RWPE1 (cell line): ENCODE measurements around the gene SLC29A2.

Experiments
- CTCF ChIA-PET: fragments of 350-600 bp; sonication (Branson Sonifier 250); formaldehyde crosslinking; extraction: SDS; loops from one replicate; lab custom pipeline; 2021; lab: Yijun Ruan, JAX
- POLR2A ChIA-PET: fragments of 400-600 bp; formaldehyde crosslinking; extraction: SDS; loops from one replicate; lab custom pipeline; 2020; ENCODE audit warnings: antibody characterized with exemption; ENCODE audit not compliant: low non-redundant PET; lab: Yijun Ruan, JAX
- DNase-seq: peaks from one replicate; pipeline ENCODE4 v3.0.0; 2012; ENCODE audit warnings: low spot score
- H3K27ac ChIP-seq: fragments of 450-650 bp; 2 replicates; pipeline ENCODE4 v1.5.1; 2017
- TF ChIP-seq, protein P1 (sequence below): fragments of 450-650 bp; conservative IDR thresholded peaks from 2 replicates; pipeline ENCODE4 v1.5.1; 2017; ENCODE audit warnings: low read depth, mild to moderate bottlenecking

Gene SLC29A2, protein sequence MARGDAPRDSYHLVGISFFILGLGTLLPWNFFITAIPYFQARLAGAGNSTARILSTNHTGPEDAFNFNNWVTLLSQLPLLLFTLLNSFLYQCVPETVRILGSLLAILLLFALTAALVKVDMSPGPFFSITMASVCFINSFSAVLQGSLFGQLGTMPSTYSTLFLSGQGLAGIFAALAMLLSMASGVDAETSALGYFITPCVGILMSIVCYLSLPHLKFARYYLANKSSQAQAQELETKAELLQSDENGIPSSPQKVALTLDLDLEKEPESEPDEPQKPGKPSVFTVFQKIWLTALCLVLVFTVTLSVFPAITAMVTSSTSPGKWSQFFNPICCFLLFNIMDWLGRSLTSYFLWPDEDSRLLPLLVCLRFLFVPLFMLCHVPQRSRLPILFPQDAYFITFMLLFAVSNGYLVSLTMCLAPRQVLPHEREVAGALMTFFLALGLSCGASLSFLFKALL

DNA sequence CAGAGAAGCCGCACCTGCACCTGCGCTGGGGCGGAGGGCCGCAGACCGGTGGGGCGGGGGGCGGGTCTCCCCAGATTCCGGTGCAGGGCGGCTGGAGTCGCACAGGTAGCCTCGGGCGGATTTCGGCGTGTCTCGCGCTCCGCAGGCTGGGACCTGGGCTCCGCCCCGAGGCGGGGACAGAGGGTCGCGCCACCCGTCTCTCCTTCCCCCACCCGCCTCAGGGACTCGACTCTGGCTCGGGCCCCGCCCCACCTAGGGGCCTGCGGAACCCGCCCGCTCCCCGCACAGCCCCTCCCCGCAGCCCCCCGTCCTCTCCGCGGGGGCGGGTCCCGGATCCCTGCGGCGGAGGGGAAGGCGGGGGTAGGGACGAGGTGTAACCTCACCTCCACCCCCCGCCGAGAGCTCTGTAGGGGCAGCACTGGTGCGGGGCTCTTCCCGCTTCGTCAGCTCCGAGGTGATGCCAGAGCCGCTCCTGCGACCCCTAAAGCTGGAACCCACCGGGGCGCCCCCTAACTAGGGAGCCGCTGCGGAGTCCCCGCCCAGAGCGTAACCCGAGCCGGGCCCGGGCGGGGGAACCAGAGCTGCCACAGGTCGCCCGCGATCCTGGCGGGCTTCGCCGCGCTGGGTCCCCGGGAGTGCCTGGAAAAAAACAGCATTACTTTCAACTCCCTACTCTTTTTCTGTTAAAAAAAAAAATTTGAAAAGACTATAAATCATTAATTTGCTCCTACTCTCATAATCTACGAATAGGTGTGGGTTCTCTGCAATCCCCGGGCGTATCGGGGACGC is at the start of gene SLC29A2:
SLC29A2 (minus strand) TSS at position 134 of the 789 bp plus-strand sequence. CDS start 169 bp downstream, outside the sequence.
- CTCF ChIA-PET = interaction anchor here (1.3 to 2.4 kb wide), 3 partner anchors 15 to 60 kb away, joined by 4 to 7 read pairs (median 4); no protein-coding TSS in a partner anchor
- peak; percentile 64 for DNase-seq
- H3K27ac ChIP-seq = peak within 1 kb of the TSS; percentile 85
- POLR2A ChIA-PET = interaction anchor here (0.6 to 0.7 kb wide), 3 partner anchors 10 to 246 kb away, joined by 3 read pairs; no protein-coding TSS in a partner anchor
- TF ChIP-seq, protein P1, sequence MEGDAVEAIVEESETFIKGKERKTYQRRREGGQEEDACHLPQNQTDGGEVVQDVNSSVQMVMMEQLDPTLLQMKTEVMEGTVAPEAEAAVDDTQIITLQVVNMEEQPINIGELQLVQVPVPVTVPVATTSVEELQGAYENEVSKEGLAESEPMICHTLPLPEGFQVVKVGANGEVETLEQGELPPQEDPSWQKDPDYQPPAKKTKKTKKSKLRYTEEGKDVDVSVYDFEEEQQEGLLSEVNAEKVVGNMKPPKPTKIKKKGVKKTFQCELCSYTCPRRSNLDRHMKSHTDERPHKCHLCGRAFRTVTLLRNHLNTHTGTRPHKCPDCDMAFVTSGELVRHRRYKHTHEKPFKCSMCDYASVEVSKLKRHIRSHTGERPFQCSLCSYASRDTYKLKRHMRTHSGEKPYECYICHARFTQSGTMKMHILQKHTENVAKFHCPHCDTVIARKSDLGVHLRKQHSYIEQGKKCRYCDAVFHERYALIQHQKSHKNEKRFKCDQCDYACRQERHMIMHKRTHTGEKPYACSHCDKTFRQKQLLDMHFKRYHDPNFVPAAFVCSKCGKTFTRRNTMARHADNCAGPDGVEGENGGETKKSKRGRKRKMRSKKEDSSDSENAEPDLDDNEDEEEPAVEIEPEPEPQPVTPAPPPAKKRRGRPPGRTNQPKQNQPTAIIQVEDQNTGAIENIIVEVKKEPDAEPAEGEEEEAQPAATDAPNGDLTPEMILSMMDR = no peak

DNA sequence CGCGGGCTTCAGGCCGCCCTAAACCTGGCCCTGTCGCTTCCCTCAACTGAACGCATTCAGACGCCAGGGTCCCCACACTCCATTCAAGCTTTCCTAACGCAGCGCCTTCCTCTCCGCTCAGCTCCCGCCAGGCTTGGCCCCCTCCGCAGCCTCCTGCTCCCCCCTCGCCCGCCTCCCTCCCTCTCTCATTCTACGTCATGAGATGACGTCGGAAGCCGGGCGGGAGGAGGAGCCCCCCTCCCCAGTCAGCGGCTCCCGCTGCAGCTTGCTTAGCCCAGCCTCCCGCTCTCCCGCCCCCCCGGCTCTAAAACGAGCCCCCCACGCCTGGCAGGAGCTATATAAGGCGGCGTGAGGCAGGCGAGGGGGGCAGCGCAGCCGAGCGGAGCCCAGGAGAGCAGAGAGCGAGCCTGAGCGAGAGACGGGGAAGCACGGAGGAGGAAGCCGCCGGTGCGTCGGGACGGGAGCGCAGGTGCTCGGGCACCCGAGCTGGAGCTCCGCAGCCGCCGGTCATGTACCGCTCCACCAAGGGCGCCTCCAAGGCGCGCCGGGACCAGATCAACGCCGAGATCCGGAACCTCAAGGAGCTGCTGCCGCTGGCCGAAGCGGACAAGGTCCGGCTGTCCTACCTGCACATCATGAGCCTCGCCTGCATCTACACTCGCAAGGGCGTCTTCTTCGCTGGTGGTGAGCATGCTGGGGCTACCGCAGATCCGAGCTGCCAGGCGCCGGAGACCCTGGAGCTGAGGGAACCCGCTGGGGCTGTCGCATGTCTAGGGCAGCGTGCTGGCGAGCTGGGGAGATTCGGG is 49.3 kb upstream of the SLC29A2 start, which contains the start of gene NPAS4:
NPAS4 (plus strand) TSS at position 365 of the 806 bp plus-strand sequence; CDS start at position 510, 145 bp downstream.
- POLR2A ChIA-PET = interaction anchor here (0.5 to 0.6 kb wide), 2 partner anchors 111 to 257 kb away, joined by 3 to 4 read pairs; partner anchors contain the start of gene RBM4B
- DNase-seq = no peak
- TF ChIP-seq, protein P1 = no peak
- H3K27ac ChIP-seq = no peak within 1 kb of the TSS
- CTCF ChIA-PET = interaction anchor here (0.5 to 1.1 kb wide), 6 partner anchors 9 to 216 kb away, joined by 3 to 4 read pairs (median 3); no protein-coding TSS in a partner anchor

DNA sequence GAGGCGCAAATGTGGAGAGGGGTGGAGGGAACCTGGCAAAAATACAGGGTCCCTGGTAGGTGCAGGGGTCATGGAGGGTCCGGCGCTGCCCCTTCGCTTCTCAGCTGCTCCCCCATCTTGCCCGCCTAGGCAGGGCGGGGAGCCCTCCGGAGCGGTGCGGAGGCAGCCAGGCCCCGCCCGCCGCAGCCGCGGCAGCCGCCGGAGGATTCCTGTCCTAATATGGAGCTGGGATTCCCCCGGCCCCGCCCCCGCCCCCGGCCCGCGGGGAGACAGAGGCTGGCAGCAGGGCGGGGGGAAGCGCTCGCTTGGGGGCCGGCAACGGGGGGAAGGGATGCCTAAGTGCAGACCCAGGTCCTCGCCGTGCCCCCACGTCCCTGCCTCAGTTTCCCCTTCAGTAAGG is 48.3 kb upstream of the SLC29A2 start:
- no peak overlapping the region for H3K27ac ChIP-seq
- TF ChIP-seq, protein P1 = no peak
- ChIA-PET CTCF (interaction anchor here (0.8 kb wide), 1 partner anchor 11 kb away, joined by 3 read pairs; no protein-coding TSS in a partner anchor), POLR2A (no interaction called here)
- no peak for DNase-seq

DNA sequence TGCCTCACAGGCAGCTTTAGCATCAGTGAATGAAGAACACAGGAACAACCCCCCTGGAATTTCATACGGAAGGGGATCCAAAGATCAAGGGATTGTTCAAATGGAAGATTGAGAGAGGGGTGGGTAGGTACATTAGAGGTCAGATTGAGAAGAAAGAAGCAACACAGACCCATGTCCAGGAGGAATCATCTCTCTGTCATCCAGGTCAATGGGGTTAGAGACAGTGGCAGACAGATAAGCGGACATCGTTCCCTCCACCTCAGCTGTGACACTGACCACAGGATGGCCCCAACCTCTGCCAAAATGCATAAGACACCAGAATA is 47.4 kb upstream of the SLC29A2 start:
- ChIA-PET CTCF (interaction anchor here (0.6 to 1.7 kb wide), 3 partner anchors 20 to 918 kb away, joined by 4 to 8 read pairs (median 5); partner anchors contain the start of genes MRPL11 and RBM4B), POLR2A (no interaction called here)
- no peak overlapping the region for H3K27ac ChIP-seq
- TF ChIP-seq, protein P1 = no peak
- no peak for DNase-seq

DNA sequence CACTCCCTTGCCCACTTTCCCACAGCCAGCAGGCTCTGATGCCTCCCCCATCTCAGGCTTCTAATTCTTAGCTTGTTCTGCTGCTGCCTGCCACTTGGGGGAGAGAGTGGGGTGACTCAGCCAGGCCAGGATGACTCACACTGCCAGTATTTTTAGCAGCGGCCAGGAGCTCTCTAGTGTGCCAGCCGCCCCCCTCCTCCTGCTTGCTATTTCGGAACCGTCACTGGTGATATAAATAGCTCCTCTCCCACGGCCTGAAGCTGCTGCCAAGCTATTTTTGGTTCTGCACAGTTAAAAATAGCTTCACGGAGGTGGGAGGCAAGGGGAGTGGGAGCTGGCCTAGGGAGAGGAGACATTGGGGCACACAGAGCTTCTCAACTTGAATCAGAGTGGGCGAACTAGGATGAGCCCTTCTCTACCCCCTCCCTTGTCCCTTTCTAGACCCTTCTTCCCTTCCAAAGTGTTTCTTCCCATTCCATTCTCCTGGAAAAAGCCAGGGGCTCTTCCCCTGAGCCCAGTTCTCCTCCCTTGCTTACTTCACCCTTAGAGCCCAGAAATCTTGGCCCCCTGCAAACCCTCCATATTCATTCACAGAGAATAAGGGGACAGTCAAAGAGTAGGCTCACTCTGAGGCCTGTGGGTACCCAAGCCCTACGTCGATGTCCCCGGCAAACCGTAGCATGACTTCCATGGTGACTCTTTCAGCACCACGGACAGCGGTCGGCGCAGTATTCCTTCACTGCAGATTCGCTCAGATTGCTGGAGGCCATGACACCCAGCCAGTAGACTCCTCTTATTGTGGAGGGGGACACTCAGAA is 46.8 kb upstream of the SLC29A2 start:
- no peak overlapping the region for H3K27ac ChIP-seq
- POLR2A ChIA-PET = interaction anchor here (0.6 kb wide), 2 partner anchors 48 to 424 kb away, joined by 3 to 4 read pairs; partner anchors contain the start of gene PELI3
- DNase-seq = peak; percentile 97
- TF ChIP-seq, protein P1 = no peak; the same call in 1 of the 2 replicates
- CTCF ChIA-PET = interaction anchor here (0.6 to 1.7 kb wide), 15 partner anchors 9 to 919 kb away, joined by 3 to 11 read pairs (median 4); partner anchors contain the start of genes MRPL11 and RBM4B
